Measurements from ENCODE around the gene HPCAL1. TPM values are rescaled to one million over a fixed set of nuclear protein-coding genes. Genes with fewer than 3 reads are reported as not detected.
A peak's percentile ranks its signal among the peaks of the same experiment; 100 is the strongest.

Gene HPCAL1
- total and polyA plus RNA-seq, 2 experiments from 2014 or later, result 8.3 to 25.4 TPM

DNA sequence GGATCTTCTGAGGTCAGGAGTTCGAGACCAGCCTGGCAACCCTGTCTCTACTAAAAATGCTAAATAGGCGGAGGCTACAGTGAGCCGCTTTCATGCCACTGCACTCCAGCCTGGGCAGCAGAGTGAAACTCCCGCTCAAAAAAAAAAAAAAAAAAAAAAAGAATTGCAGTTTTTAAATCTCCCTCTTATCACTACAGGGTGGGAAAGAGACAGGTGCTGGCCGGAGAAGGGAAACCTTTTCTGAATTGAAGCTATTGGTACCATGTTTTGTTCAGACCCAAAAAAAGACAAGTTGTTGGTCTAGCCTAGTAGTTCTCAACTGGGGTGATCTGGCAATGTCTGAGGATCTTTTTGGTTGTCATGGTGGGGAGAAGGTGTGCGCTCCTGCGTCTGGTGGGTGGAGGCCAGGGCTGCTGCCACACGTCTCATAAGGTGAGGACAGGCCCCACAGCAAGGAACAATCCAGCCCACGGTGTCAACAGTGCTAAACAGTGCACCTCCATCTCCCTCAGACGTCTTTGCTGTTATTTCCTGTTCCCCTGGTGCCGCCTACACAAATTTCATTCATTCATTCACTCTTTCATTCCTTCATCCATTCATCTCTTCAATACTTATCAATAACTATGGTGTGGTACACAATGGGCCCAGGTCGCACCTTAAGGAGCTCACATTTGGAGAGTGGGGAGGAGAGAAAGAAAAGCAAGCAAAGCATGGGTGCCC is 174.2 kb downstream of the HPCAL1 start:
- no peak for DNase-seq (ENCODE audit: low spot score)
- H3K4me1 Mint-ChIP-seq, result peaks cover 15% of the 10 kb centered on the region
- no peaks in the 10 kb centered on the region for H3K4me1 ChIP-seq (ENCODE audit: insufficient read depth)
- H2AFZ ChIP-seq, result no peak overlapping the region
- ATAC-seq, result no peak
- H3K27ac ChIP-seq (ENCODE audit: low read depth), result no peak overlapping the region
- no peaks in the 10 kb centered on the region for H3K36me3 ChIP-seq (ENCODE audit: insufficient read depth)
- H3K9me3 Mint-ChIP-seq, result no peaks in the 10 kb centered on the region
- H3K4me2 ChIP-seq, result no peak overlapping the region
- no peak overlapping the region for H3K27ac Mint-ChIP-seq
- TF ChIP-seq EZH2phosphoT487 (IDR thresholded peaks at IDR 0.05; ENCODE audit: unreplicated experiment), result no peak
- no peak for TF ChIP-seq NANOG (IDR thresholded peaks at IDR 0.05; ENCODE audit: borderline replicate concordance)
- no peak for TF ChIP-seq JUNB (IDR thresholded peaks at IDR 0.05; ENCODE audit: unreplicated experiment)
- no peak for TF ChIP-seq ZNF331 (CRISPR knock-in tag; IDR thresholded peaks at IDR 0.05; ENCODE audit: low read depth)
- TF ChIP-seq STAT1 (IDR thresholded peaks at IDR 0.05; ENCODE audit: unreplicated experiment), result no peak
- peaks cover 7% of the 10 kb centered on the region for H3K27me3 Mint-ChIP-seq (ENCODE audit: insufficient read depth, low read depth, poor library complexity)
- H3K36me3 Mint-ChIP-seq (ENCODE audit: low read depth), result no peaks in the 10 kb centered on the region
- no peak overlapping the region for H3K4me3 Mint-ChIP-seq
- no peaks in the 10 kb centered on the region for H3K27me3 ChIP-seq (ENCODE audit: insufficient read depth)
- no peaks in the 10 kb centered on the region for H4K20me1 ChIP-seq (replicated peaks; ENCODE audit: insufficient read depth)
- no peaks in the 10 kb centered on the region for H3K79me2 ChIP-seq (replicated peaks; ENCODE audit: insufficient read depth)
- no peaks in the 10 kb centered on the region for H3F3A ChIP-seq (replicated peaks; ENCODE audit: low read depth)
- H3K9me2 ChIP-seq (ENCODE audit: insufficient read depth), result no peaks in the 10 kb centered on the region
- no peak overlapping the region for H3K4me3 ChIP-seq

Small RNA genes within 50 kb of the gene (small RNA-seq; reads per million reads assigned to genes)
- gene RF00432 (ENCODE audit: low replicate concordance) (not detected), gene RN7SL66P (ENCODE audit: low replicate concordance) (not detected), gene SNORA80B (ENCODE audit: low replicate concordance) (1.5 reads per million, percentile 74 among the genes with 10 or more reads in this experiment)

Other genes with a start within 250 kb of the HPCAL1 start
- gene CYS1, start 222.5 kb upstream of the HPCAL1 start, total RNA-seq (2014; rRNA removed; shearing (Covaris generic)), result 0.04 and 0.31 TPM in 2 replicates
- gene CYS1, start 222.5 kb upstream of the HPCAL1 start, polyA plus RNA-seq (2016; fragmentation: Nextera tagmentation; extraction: Ambion mirVana), result 0.30 and 0.32 TPM in 2 replicates
- gene RRM2, start 180.2 kb upstream of the HPCAL1 start, total RNA-seq (2014; rRNA removed; shearing (Covaris generic)), result 118 and 119 TPM in 2 replicates
- gene RRM2, start 180.2 kb upstream of the HPCAL1 start, polyA plus RNA-seq (2016; fragmentation: Nextera tagmentation; extraction: Ambion mirVana), result 84.3 and 108 TPM in 2 replicates
- 70.3 and 85.5 TPM in 2 replicates for gene ODC1, start 145.4 kb downstream of the HPCAL1 start, total RNA-seq (2014; rRNA removed; shearing (Covaris generic))
- 23.3 and 24.2 TPM in 2 replicates for gene ODC1, start 145.4 kb downstream of the HPCAL1 start, polyA plus RNA-seq (2016; fragmentation: Nextera tagmentation; extraction: Ambion mirVana)

Data from GM23338 (cell line).